GM18508 (cell line): ENCODE measurements around the gene GJA9.
"Not testable (repeated sequence)": the region's sequence is repeated elsewhere in the genome, so short reads cannot be mapped to it uniquely, and the experiment has no call there.

ENCODE experiments used
- ATAC-seq: cut with Tn5 transposase; IDR thresholded peaks from one replicate; pipeline ENCODE4 v1.9.1; 2021; ENCODE audit warnings: moderate number of reproducible peaks; ENCODE audit not compliant: insufficient read depth, unreplicated experiment

GJA9 gene

GRCh38 chr1:38885092-38885491 is 3.7 kb upstream of the GJA9 start:
- ATAC-seq = no peak

GRCh38 chr1:38875811-38876210 is 5.6 kb downstream of the GJA9 start:
- no peak for ATAC-seq

- ATAC-seq = peak; percentile 72
Measured at GRCh38 chr1:38873027-38873969, 8.1 kb downstream of the GJA9 start, which contains the start of gene MYCBP. MYCBP (minus strand) TSS chr1:38873348; CDS start chr1:38873305, 43 bp downstream.

- peak; percentile 5 for ATAC-seq
Measured at GRCh38 chr1:38872401-38873026, 8.9 kb downstream of the GJA9 start.

- no peak for ATAC-seq
Measured at GRCh38 chr1:38870996-38871395, 10.4 kb downstream of the GJA9 start.

GRCh38 chr1:38867208-38867607 is 14.2 kb downstream of the GJA9 start:
- no peak for ATAC-seq

GRCh38 chr1:38865112-38865715 is 16.2 kb downstream of the GJA9 start:
- ATAC-seq = no peak

- no peak for ATAC-seq
Measured at GRCh38 chr1:38860454-38860795, 21.0 kb downstream of the GJA9 start.

- peak; percentile 48 for ATAC-seq
Measured at GRCh38 chr1:38859561-38860453, 21.6 kb downstream of the GJA9 start, which contains the start of gene RRAGC. RRAGC (minus strand) TSS chr1:38859772; CDS start chr1:38859646, 126 bp downstream.

- ATAC-seq = no peak
Measured at GRCh38 chr1:38858833-38859560, 22.4 kb downstream of the GJA9 start.

GRCh38 chr1:38852780-38853179 is 28.6 kb downstream of the GJA9 start:
- ATAC-seq = no peak

GRCh38 chr1:38848071-38848470 is 33.3 kb downstream of the GJA9 start:
- no peak for ATAC-seq

- no peak for ATAC-seq
Measured at GRCh38 chr1:38846210-38846609, 35.2 kb downstream of the GJA9 start.

- not testable (repeated sequence) for ATAC-seq
Measured at GRCh38 chr1:38845088-38845487, 36.3 kb downstream of the GJA9 start.

- ATAC-seq = no peak
Measured at GRCh38 chr1:38840281-38840680, 41.1 kb downstream of the GJA9 start.

GRCh38 chr1:38839363-38839762 is 42.0 kb downstream of the GJA9 start:
- ATAC-seq = no peak

GRCh38 chr1:38836316-38836715 is 45.1 kb downstream of the GJA9 start:
- ATAC-seq = not testable (repeated sequence)

GRCh38 chr1:38834937-38835827 is 46.2 kb downstream of the GJA9 start:
- no peak for ATAC-seq
